22Rv1 (cell line): Measurements from ENCODE around the gene MAN1C1.
"Not testable (repeated sequence)": the region's sequence is repeated elsewhere in the genome, so short reads cannot be mapped to it uniquely, and the experiment has no call there.

Experiments used
- H3K27ac ChIP-seq: fragments of 450-650 bp; 2 replicates; pipeline ENCODE4 v1.5.1; 2017
- ZFX ChIP-seq: fragments of 450-650 bp; IDR thresholded peaks from 2 replicates; pipeline ENCODE4 v1.6.1; 2017; ENCODE audit warnings: antibody characterized with exemption, borderline replicate concordance
- TF ChIP-seq, protein P1 (sequence below): fragments of 450-650 bp; IDR thresholded peaks from 2 replicates; pipeline ENCODE4 v1.5.1; 2017; ENCODE audit warnings: mild to moderate bottlenecking

Gene MAN1C1

DNA sequence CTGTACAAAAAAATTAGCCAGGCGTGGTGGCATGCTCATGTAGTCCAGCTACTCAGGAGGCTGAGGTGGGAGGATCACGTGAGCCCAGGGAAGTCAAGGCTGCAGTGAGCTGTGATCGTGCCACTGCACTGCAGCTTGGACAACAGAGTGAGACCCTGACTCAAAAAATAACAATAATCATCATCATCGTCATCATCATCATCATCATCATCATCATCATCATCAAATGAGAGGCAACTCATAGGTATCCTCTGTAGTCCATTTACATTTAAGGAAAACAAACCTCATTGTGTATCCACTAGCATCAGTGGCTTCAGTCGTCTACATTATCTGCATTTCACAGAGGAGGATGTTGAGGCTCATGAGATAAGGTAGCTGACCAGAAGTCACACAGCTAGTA lies 114.6 kb downstream of the MAN1C1 start:
- no peak for TF ChIP-seq ZFX
- TF ChIP-seq, protein P1, sequence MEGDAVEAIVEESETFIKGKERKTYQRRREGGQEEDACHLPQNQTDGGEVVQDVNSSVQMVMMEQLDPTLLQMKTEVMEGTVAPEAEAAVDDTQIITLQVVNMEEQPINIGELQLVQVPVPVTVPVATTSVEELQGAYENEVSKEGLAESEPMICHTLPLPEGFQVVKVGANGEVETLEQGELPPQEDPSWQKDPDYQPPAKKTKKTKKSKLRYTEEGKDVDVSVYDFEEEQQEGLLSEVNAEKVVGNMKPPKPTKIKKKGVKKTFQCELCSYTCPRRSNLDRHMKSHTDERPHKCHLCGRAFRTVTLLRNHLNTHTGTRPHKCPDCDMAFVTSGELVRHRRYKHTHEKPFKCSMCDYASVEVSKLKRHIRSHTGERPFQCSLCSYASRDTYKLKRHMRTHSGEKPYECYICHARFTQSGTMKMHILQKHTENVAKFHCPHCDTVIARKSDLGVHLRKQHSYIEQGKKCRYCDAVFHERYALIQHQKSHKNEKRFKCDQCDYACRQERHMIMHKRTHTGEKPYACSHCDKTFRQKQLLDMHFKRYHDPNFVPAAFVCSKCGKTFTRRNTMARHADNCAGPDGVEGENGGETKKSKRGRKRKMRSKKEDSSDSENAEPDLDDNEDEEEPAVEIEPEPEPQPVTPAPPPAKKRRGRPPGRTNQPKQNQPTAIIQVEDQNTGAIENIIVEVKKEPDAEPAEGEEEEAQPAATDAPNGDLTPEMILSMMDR = no peak
- H3K27ac ChIP-seq = no peak overlapping the region

DNA sequence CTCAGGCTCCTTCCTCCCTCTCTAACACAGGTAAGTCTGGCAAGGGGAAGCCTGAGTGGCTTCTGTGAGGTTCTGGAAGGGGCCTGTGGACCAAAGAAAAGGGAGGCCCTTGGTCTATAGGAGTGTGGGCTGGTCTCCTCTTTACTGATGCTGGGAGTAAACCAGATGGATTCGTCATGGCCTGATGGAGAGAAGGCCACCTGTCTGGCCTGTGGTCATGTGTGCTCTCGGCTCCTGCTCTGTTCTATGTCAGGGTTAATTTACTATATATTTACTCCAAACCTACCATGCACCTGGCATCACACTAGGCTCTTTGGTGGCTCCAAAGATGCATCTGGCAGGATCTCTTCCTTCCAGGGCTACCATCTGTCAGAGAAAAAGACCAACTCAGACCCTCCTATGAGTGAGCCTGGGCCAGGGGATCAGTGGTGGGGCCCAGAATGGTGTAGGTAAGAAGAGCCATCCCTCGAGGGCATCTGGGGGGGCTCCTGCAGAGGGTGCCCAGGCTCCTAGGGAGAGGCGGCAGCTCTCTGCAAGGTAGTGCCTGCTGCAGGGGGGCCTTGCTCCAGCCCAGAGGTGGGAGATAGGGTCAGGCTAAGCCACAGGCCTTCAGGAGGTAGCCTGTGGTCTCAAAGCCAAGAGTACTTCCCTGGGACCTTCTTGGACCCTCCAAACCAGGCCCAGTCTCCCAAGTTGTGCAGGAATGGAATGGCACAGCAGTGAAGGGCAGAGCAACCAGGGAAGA lies 115.2 kb downstream of the MAN1C1 start:
- TF ChIP-seq ZFX = no peak
- TF ChIP-seq, protein P1 = no peak
- H3K27ac ChIP-seq = no peak overlapping the region

DNA sequence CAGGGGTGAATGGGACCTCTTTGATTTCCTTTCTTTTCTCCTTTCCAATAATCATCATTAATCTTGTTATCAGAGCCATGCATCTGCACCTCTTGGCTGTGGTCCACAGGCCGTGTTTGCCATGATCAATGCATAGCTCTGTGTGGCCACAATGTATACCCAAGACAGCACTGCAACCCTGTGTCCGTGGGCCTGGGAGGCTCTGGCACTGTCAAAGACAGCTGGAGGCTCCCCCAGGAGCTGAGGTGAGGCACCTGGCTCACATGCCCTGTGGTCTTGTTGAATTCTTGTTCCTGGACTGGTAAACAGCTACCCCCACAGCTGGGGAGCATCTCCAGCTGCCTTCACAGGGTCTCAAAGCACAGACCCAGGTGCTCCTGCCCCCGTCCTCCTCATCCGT lies 116.2 kb downstream of the MAN1C1 start:
- no peak overlapping the region for H3K27ac ChIP-seq
- TF ChIP-seq, protein P1 = no peak
- no peak for TF ChIP-seq ZFX

DNA sequence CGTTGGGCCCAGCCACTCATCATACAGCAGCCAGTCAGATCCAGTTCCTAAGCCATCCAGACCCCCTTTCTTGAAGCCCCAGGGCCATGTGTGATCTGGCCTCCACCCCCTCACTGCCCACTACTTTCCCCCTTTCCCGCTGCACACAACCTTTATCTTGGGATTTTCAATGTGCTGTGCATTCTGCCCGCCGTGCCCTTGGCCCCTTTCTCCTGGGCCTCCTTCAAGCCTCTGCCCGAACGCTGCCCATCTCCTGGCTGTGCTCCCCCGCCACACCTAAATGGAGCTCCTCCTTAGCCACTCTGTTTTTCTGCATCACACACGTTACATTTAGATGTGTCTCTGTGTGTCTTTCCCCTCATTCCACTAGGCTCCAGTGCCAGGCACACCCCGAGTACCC lies 116.7 kb downstream of the MAN1C1 start:
- TF ChIP-seq, protein P1 = no peak
- no peak for TF ChIP-seq ZFX
- no peak overlapping the region for H3K27ac ChIP-seq

DNA sequence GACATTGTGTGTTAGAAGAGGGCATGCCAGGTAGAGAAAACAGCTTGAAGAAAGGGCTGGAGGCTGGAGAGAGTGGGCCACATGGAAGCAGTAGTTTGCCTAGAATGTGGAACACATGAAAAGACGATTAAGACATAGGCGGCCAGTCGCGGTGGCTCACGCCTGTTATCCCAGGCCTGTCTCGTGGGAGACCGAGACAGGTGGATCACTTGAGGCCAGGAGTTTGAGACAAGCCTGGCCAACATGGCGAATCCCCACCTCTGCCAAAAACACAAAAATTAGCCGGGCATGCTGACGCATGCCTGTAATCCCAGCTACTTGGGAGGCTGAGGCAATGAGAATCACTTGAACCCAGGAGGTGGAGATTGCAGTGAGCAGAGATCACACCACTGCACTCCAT lies 118.4 kb downstream of the MAN1C1 start:
- not testable (repeated sequence) for H3K27ac ChIP-seq

DNA sequence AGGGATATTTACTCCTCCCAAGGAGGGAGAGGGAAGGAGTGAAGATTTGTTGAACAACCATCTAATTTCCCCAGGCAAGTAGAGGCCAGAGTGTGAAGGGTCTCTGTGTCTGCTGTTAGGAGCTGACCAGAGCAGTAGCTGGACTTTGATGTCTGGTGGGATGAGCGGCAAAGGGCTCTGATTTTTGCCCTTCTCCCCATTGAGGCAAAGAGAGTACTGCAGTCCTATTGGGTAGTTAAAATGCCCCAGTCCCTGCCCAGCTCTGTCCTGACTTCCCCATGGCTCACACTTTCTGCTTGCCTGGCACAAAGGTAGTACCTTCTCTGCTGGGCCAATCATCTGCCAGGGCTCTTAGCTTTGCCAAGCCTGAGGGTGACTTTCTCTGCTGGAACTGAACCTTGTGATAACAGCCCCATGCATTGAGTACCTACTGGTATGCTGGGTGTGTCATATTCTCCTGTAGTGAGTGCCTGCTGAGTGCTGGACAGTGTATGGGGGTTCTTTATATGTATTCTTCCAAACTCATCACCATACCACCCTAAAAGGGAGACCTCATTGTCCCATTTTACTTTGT lies 119.5 kb downstream of the MAN1C1 start:
- no peak overlapping the region for H3K27ac ChIP-seq
- TF ChIP-seq, protein P1 = no peak
- TF ChIP-seq ZFX = no peak

DNA sequence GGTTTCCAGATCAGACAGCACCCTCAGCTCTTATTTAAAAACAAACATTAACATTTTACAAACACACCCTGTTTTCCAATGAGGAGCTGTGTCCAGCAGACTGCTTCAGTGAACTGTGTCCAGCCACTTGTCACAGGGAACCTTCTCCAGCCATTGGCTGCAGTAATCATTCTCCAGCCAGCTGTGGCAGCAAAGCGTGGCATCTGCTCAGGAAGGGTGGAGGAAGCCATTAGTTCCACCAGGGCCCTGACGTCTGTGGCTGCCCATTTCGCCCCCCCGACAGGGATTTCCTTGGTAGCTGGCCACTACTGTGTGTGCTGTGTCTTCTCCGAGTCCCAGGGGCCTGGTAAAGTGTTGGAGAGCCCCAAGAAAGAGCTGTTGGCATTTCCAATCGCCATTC lies 120.5 kb downstream of the MAN1C1 start:
- H3K27ac ChIP-seq = no peak overlapping the region
- no peak for TF ChIP-seq ZFX
- TF ChIP-seq, protein P1 = no peak
